PC-3 (cell line): ENCODE data around the gene LAX1. TPM values are rescaled to one million over a fixed set of nuclear protein-coding genes. Genes with fewer than 3 reads are reported as not detected.

Experiments used
- ATAC-seq: fragments of 200-7000 bp; cut with Tn5 transposase; 2 replicates; pipeline ENCODE4 v1.9.1; 2020; ENCODE audit warnings: mild to moderate bottlenecking, moderate library complexity
- BruUV-seq: library from RNA; stranded (reverse); fragments of 400-500 nt; replicated peaks from 2 replicates; lab custom pipeline; 2021; lab: Mats Ljungman, UMichigan
- CTCF ChIA-PET: fragments of 300-600 bp; sonication (Branson Sonifier 250); formaldehyde crosslinking; loops from one replicate; lab custom pipeline; 2022; ENCODE audit warnings: antibody characterized with exemption; lab: Charles Lee
- POLR2A ChIA-PET: fragments of 300-600 bp; sonication (Branson Sonifier 250); formaldehyde crosslinking; loops from one replicate; lab custom pipeline; 2022; ENCODE audit warnings: antibody characterized with exemption; ENCODE audit not compliant: unreplicated experiment; lab: Charles Lee
- DNase-seq: peaks from one replicate; pipeline ENCODE4 v3.0.0-alpha.2; 2015
- H2AFZ ChIP-seq: fragments of 300-600 bp; sonication (generic); 2 replicates; pipeline ENCODE4 v1.6.0; 2016; ENCODE audit warnings: antibody characterized with exemption, low read length
- H3F3A ChIP-seq: fragments of 300-600 bp; sonication (generic); one replicate; pipeline ENCODE4 v1.6.0; 2017; ENCODE audit warnings: antibody characterized with exemption, low read length, control low read depth, mild to moderate bottlenecking; ENCODE audit not compliant: unreplicated experiment
- H3K27ac ChIP-seq: fragments of 300-600 bp; sonication (generic); 2 replicates; pipeline ENCODE4 v1.5.1; 2016; ENCODE audit warnings: mild to moderate bottlenecking, low read length
- H3K27me3 ChIP-seq: fragments of 300-600 bp; sonication (generic); 2 replicates; pipeline ENCODE4 v1.6.1; 2016; ENCODE audit warnings: low read length, mixed read lengths
- H3K36me3 ChIP-seq: fragments of 300-600 bp; sonication (generic); 2 replicates; pipeline ENCODE4 v1.6.1; 2016; ENCODE audit warnings: low read depth, mixed run types, low read length, mixed read lengths
- H3K4me1 ChIP-seq: fragments of 300-600 bp; sonication (generic); 2 replicates; pipeline ENCODE4 v1.5.1; 2016; ENCODE audit warnings: low read length; ENCODE audit not compliant: insufficient read depth
- H3K4me2 ChIP-seq: fragments of 300-600 bp; sonication (generic); 2 replicates; pipeline ENCODE4 v1.6.0; 2016; ENCODE audit warnings: low read length
- H3K4me3 ChIP-seq: fragments of 300-600 bp; sonication (generic); 2 replicates; pipeline ENCODE4 v1.5.1; 2016; ENCODE audit warnings: mild to moderate bottlenecking, low read length, mixed read lengths
- H3K79me2 ChIP-seq: fragments of 300-600 bp; sonication (generic); 2 replicates; pipeline ENCODE4 v1.6.1; 2017; ENCODE audit warnings: low read length, mixed read lengths
- H3K9ac ChIP-seq: fragments of 300-600 bp; sonication (generic); 2 replicates; pipeline ENCODE4 v1.6.0; 2016; ENCODE audit warnings: mild to moderate bottlenecking, low read length
- H3K9me2 ChIP-seq: fragments of 300-600 bp; sonication (generic); replicated peaks from 2 replicates; pipeline ENCODE4 v1.6.1; 2016; ENCODE audit warnings: mixed run types, low read length, mixed read lengths
- H3K9me3 ChIP-seq: fragments of 300-600 bp; sonication (generic); 2 replicates; pipeline ENCODE4 v1.6.1; 2016; ENCODE audit warnings: low read length, mixed read lengths
- H4K20me1 ChIP-seq: fragments of 300-600 bp; sonication (generic); 2 replicates; pipeline ENCODE4 v1.6.1; 2016; ENCODE audit warnings: low read length, mixed read lengths
- CTCF ChIP-seq: fragments of 300-600 bp; sonication (generic); conservative IDR thresholded peaks from 2 replicates; pipeline ENCODE4 v1.5.1; 2017; ENCODE audit warnings: antibody characterized with exemption, low read depth, mild to moderate bottlenecking, low read length
- EZH2 ChIP-seq: fragments of 300-600 bp; sonication (generic); IDR thresholded peaks from one replicate; pipeline ENCODE4 v1.6.1; 2017; ENCODE audit warnings: antibody characterized with exemption, mild to moderate bottlenecking, low read length; ENCODE audit not compliant: unreplicated experiment
- EZH2phosphoT487 ChIP-seq: fragments of 300-600 bp; sonication (generic); IDR thresholded peaks from 2 replicates; pipeline ENCODE4 v1.6.1; 2018; ENCODE audit warnings: mild to moderate bottlenecking, antibody characterized with exemption, low read length, borderline replicate concordance
- intact Hi-C: fragments of 100-400 bp; cut with micrococcal nuclease; formaldehyde crosslinking; loops from 2 replicates; pipeline ENCODE4 v1.9.0; 2023
- total RNA-seq: library from RNA; depleted of rRNA; stranded (reverse); fragments of >200 nt; gene quantifications from 2 replicates; pipeline ENCODE4 v1.2.3, GENCODE V29; 2014

Gene LAX1
- total RNA-seq, 1 experiment from 2014 or later: not detected

- TF ChIP-seq CTCF (no peak), EZH2 (no peak)
- ATAC-seq (no peak), DNase-seq (no peak)
- CTCF ChIA-PET: no interaction called here
- no TSS peak for BruUV-seq
- Histone ChIP-seq H3K9me3 (no peaks in the 10 kb centered on the region), H3K4me3 (no peak overlapping the region), H3F3A (no peaks in the 10 kb centered on the region), H3K79me2 (no peaks in the 10 kb centered on the region), H3K9me2 (no peaks in the 10 kb centered on the region), H3K4me2 (no peak overlapping the region), H3K27me3 (no peaks in the 10 kb centered on the region), H3K27ac (no peak overlapping the region), H3K9ac (no peak overlapping the region), H3K4me1 (no peaks in the 10 kb centered on the region), H4K20me1 (no peaks in the 10 kb centered on the region), H3K36me3 (peaks cover 8% of the 10 kb centered on the region), H2AFZ (no peak overlapping the region)
- intact Hi-C loops: no loop called here
- POLR2A ChIA-PET: interaction anchor here (0.6 kb wide), 1 partner anchor 22 kb away, joined by 3 read pairs; no protein-coding TSS in a partner anchor
Measured at GRCh38 chr1:203744075-203744972, 20.7 kb upstream of the LAX1 start.

- no TSS peak for BruUV-seq
- H2AFZ ChIP-seq: no peak overlapping the region
- CTCF ChIA-PET: no interaction called here
Measured at GRCh38 chr1:203746281-203746680, 18.7 kb upstream of the LAX1 start.

More at GRCh38 chr1:203746281-203746680, 18.7 kb upstream of the LAX1 start:
- Histone ChIP-seq H3K4me3 (no peak overlapping the region), H3K9me3 (no peaks in the 10 kb centered on the region), H3K79me2 (no peaks in the 10 kb centered on the region), H4K20me1 (no peaks in the 10 kb centered on the region), H3K27ac (no peak overlapping the region), H3K4me2 (no peak overlapping the region), H3K4me1 (no peaks in the 10 kb centered on the region), H3F3A (no peaks in the 10 kb centered on the region), H3K36me3 (no peaks in the 10 kb centered on the region), H3K27me3 (no peaks in the 10 kb centered on the region), H3K9ac (no peak overlapping the region), H3K9me2 (no peaks in the 10 kb centered on the region)
- no peak for DNase-seq
- no peak for ATAC-seq
- intact Hi-C loops: no loop called here
- POLR2A ChIA-PET: no interaction called here
- TF ChIP-seq EZH2: no peak
- no peak for TF ChIP-seq EZH2phosphoT487
- TF ChIP-seq CTCF: no peak
